SK-N-SH (cell line): Measurements from ENCODE around the gene HOXA10. TPM values are rescaled to one million over a fixed set of nuclear protein-coding genes. Genes with fewer than 3 reads are reported as not detected.

Experiments
- CTCF ChIA-PET: fragments of 300-600, 350-600 bp; formaldehyde crosslinking; extraction: SDS; loops from one replicate; lab custom pipeline; 2021; lab: Yijun Ruan, JAX
- POLR2A ChIA-PET: fragments of 350-600 bp; sonication (Branson Sonifier 250); formaldehyde crosslinking; extraction: SDS; loops from one replicate; lab custom pipeline; 2020; ENCODE audit warnings: antibody characterized with exemption, inconsistent platforms; lab: Yijun Ruan, JAX
- DNase-seq: peaks from one replicate; pipeline ENCODE4 v3.0.0; 2012
- H2AFZ ChIP-seq: fragments of 200-600 bp; sonication (generic); 2 replicates; pipeline ENCODE4 v1.8.1; 2016; ENCODE audit warnings: antibody characterized with exemption, mild to moderate bottlenecking, low read depth
- H3F3A ChIP-seq: fragments of 200-600 bp; sonication (generic); replicated peaks from 2 replicates; pipeline ENCODE3; 2016; ENCODE audit warnings: antibody characterized with exemption, mild to moderate bottlenecking; ENCODE audit not compliant: insufficient read depth
- H3K27ac ChIP-seq, 2 experiments: fragments of 200-500 bp in 1 of 2; fragments of 200-600 bp in 1 of 2; sonication (Bioruptor generic) in 1 of 2; sonication (generic), shearing (Covaris generic) in 1 of 2; 2 replicates each; pipeline versions ENCODE4 v1.5.1 to v1.6.1; 2014 to 2016; ENCODE audit warnings: low read depth in 2 of 2, inconsistent platforms in 1 of 2, low read length in 1 of 2, mild to moderate bottlenecking in 1 of 2, mixed read lengths in 1 of 2
- H3K27me3 ChIP-seq: fragments of 200-600 bp; sonication (generic), shearing (Covaris generic); 2 replicates; pipeline ENCODE4 v1.6.1; 2016; ENCODE audit warnings: mixed run types; ENCODE audit not compliant: insufficient read depth
- H3K36me3 ChIP-seq, 2 experiments: fragments of 200-500 bp in 1 of 2; fragments of 200-600 bp in 1 of 2; sonication (Bioruptor generic) in 1 of 2; sonication (generic) in 1 of 2; replicated peaks in 1 of 2; 2 replicates each; pipeline versions ENCODE3 to v1.5.1; 2014 to 2016; ENCODE audit warnings: low read length in 1 of 2, mild to moderate bottlenecking in 1 of 2; ENCODE audit not compliant: insufficient read depth in 2 of 2, control insufficient read depth in 1 of 2
- H3K4me1 ChIP-seq, 2 experiments: fragments of 200-500 bp in 1 of 2; fragments of 200-600 bp in 1 of 2; sonication (Bioruptor generic) in 1 of 2; sonication (generic), shearing (Covaris generic) in 1 of 2; 2 replicates each; pipeline versions ENCODE4 v1.5.1 to v1.6.1; 2014 to 2016; ENCODE audit warnings: low read depth in 1 of 2, low read length in 1 of 2, mixed run types in 1 of 2; ENCODE audit not compliant: insufficient read depth in 2 of 2, control insufficient read depth in 1 of 2
- H3K4me2 ChIP-seq: fragments of 200-600 bp; sonication (generic), shearing (Covaris generic); 2 replicates; pipeline ENCODE4 v1.6.1; 2017; ENCODE audit warnings: mixed run types
- H3K4me3 ChIP-seq, 2 experiments: fragments of 200-500 bp in 1 of 2; fragments of 200-600 bp in 1 of 2; sonication (Bioruptor generic) in 1 of 2; sonication (generic), shearing (Covaris generic) in 1 of 2; 2 replicates each; pipeline versions ENCODE4 v1.5.1 to v1.8.1; 2014 to 2016; ENCODE audit warnings: low read depth in 2 of 2, inconsistent platforms in 1 of 2, low read length in 1 of 2, mild to moderate bottlenecking in 1 of 2, mixed read lengths in 1 of 2, moderate library complexity in 1 of 2
- H3K79me2 ChIP-seq: fragments of 200-600 bp; sonication (generic); 2 replicates; pipeline ENCODE4 v1.8.1; 2017; ENCODE audit warnings: mild to moderate bottlenecking; ENCODE audit not compliant: insufficient read depth
- H3K9ac ChIP-seq: fragments of 200-600 bp; sonication (generic); 2 replicates; pipeline ENCODE4 v1.6.1; 2017; ENCODE audit warnings: mixed run types
- H3K9me2 ChIP-seq: fragments of 200-600 bp; sonication (generic); 2 replicates; pipeline ENCODE4 v1.6.1; 2017; ENCODE audit warnings: mixed run types
- H3K9me3 ChIP-seq: fragments of 200-600 bp; sonication (generic); 2 replicates; pipeline ENCODE4 v1.6.1; 2017; ENCODE audit warnings: mixed run types, mild to moderate bottlenecking, moderate library complexity
- H4K20me1 ChIP-seq: fragments of 200-600 bp; sonication (generic); 2 replicates; pipeline ENCODE4 v1.6.1; 2017; ENCODE audit warnings: mild to moderate bottlenecking, mixed run types; ENCODE audit not compliant: insufficient read depth
- CHD2 ChIP-seq: fragments of 150-350 bp; IDR thresholded peaks from 2 replicates; pipeline ENCODE4 v1.6.1; 2018; ENCODE audit warnings: low read length; ENCODE audit not compliant: partially characterized antibody
- ELF1 ChIP-seq: IDR thresholded peaks from 2 replicates; pipeline ENCODE4 v1.4.0; 2012
- EP300 ChIP-seq, 2 experiments: IDR thresholded peaks; 2 replicates each; pipeline versions ENCODE4 v1.4.0 to v1.6.1; 2012; ENCODE audit warnings: borderline replicate concordance in 1 of 2, low read depth in 1 of 2, low read length in 1 of 2
- FOXJ3 ChIP-seq: sonication (generic); formaldehyde crosslinking; IDR thresholded peaks from 2 replicates; pipeline ENCODE4 v1.5.1; 2020; ENCODE audit warnings: mild to moderate bottlenecking, missing genetic modification reagents
- FOXM1 ChIP-seq: IDR thresholded peaks from 2 replicates; pipeline ENCODE4 v1.4.0; 2012; ENCODE audit warnings: low read depth, mild to moderate bottlenecking
- GABPA ChIP-seq: IDR thresholded peaks from 2 replicates; pipeline ENCODE4 v1.4.0; 2012; ENCODE audit warnings: low read depth, mild to moderate bottlenecking
- JUND ChIP-seq: IDR thresholded peaks from 2 replicates; pipeline ENCODE4 v1.4.0; 2012
- MEF2A ChIP-seq: IDR thresholded peaks from 2 replicates; pipeline ENCODE4 v1.4.0; 2012; ENCODE audit warnings: low read depth, borderline replicate concordance
- NFIC ChIP-seq: IDR thresholded peaks from 2 replicates; pipeline ENCODE4 v1.4.0; 2012; ENCODE audit warnings: borderline replicate concordance
- RFX5 ChIP-seq: IDR thresholded peaks from 2 replicates; pipeline ENCODE4 v1.6.1; 2012; ENCODE audit warnings: mild to moderate bottlenecking, improper control_type of control experiment, low read length
- RXRA ChIP-seq: IDR thresholded peaks from 2 replicates; pipeline ENCODE4 v1.4.0; 2012; ENCODE audit warnings: low read depth, mild to moderate bottlenecking, borderline replicate concordance
- SMC3 ChIP-seq: IDR thresholded peaks from 2 replicates; pipeline ENCODE4 v1.6.1; 2012; ENCODE audit warnings: low read depth, low read length, improper control_type of control experiment
- TAF1 ChIP-seq: IDR thresholded peaks from 2 replicates; pipeline ENCODE4 v1.6.1; 2012; ENCODE audit warnings: low read depth, mild to moderate bottlenecking, low read length, moderate library complexity, borderline replicate concordance
- TEAD4 ChIP-seq: IDR thresholded peaks from 2 replicates; pipeline ENCODE4 v1.4.0; 2012; ENCODE audit warnings: mild to moderate bottlenecking, borderline replicate concordance; ENCODE audit not compliant: insufficient read depth
- YY1 ChIP-seq: IDR thresholded peaks from 2 replicates; pipeline ENCODE4 v1.4.0; 2012; ENCODE audit warnings: low read depth, mild to moderate bottlenecking
- WGBS: methylation state at CpG from one replicate; pipeline ENCODE4 v1.1.6; 2017; ENCODE audit warnings: low lambda C conversion rate; 5-methylcytosine and 5-hydroxymethylcytosine counted together
- polyA plus RNA-seq, 3 experiments: library from polyadenylated mRNA; depleted of rRNA; stranded (reverse); fragments of >200 nt; gene quantifications; 2 replicates each; pipeline ENCODE4 v1.2.3, GENCODE V29; 2012
- TF ChIP-seq, protein P1 (sequence below): IDR thresholded peaks from 2 replicates; pipeline ENCODE4 v1.6.1; 2012; ENCODE audit warnings: mild to moderate bottlenecking, low read depth, low read length, moderate library complexity
- TF ChIP-seq, protein P2 (sequence below): fragments of 150-350 bp; IDR thresholded peaks from 2 replicates; pipeline ENCODE4 v1.6.1; 2017; ENCODE audit warnings: antibody characterized with exemption, low read length, low read depth, borderline replicate concordance
- TF ChIP-seq, protein P3 (sequence below): IDR thresholded peaks from 2 replicates; pipeline ENCODE4 v1.4.0; 2012; ENCODE audit warnings: low read depth, borderline replicate concordance
- TF ChIP-seq, protein P4 (sequence below): IDR thresholded peaks from 2 replicates; pipeline ENCODE4 v1.4.0; 2012; ENCODE audit warnings: low read depth

HOXA10 gene
- polyA plus RNA-seq, 1 of the 3 experiments (the other 2 are of a cell fraction) = not detected

DNA sequence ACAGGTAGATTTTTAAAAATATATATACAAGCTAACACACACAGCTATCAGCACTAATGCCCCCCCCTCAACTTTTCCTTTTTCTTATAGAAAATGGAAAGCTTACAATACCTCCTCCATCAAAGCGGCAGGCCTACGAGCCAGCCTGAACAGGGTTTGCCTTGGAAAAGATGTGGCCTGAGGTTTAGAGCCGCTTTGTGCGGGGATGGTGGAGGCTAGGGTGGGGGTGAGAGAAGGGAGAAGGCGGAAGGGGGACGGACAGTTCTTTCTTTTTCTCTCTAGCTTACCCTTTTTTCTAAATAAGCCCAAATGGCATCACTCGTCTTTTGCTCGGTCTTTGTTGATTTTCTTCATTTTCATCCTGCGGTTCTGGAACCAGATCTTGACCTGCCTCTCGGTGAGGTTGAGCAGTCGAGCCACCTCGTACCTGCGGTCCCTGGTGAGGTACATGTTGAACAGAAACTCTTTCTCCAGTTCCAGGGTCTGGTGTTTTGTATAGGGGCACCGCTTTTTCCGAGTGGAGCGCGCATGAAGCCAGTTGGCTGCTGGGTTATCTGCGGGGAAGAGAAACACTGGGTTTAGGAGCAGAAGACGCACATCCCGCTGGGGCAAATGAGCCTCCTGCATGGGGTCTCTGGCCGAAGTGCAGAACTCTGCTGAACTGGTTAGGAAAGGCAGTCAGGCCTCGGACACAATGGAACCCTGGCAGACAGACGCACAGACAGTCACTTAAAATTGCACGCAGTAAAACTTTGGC lies 10.7 kb downstream of the HOXA10 start (continued):
- TF ChIP-seq, protein P1, sequence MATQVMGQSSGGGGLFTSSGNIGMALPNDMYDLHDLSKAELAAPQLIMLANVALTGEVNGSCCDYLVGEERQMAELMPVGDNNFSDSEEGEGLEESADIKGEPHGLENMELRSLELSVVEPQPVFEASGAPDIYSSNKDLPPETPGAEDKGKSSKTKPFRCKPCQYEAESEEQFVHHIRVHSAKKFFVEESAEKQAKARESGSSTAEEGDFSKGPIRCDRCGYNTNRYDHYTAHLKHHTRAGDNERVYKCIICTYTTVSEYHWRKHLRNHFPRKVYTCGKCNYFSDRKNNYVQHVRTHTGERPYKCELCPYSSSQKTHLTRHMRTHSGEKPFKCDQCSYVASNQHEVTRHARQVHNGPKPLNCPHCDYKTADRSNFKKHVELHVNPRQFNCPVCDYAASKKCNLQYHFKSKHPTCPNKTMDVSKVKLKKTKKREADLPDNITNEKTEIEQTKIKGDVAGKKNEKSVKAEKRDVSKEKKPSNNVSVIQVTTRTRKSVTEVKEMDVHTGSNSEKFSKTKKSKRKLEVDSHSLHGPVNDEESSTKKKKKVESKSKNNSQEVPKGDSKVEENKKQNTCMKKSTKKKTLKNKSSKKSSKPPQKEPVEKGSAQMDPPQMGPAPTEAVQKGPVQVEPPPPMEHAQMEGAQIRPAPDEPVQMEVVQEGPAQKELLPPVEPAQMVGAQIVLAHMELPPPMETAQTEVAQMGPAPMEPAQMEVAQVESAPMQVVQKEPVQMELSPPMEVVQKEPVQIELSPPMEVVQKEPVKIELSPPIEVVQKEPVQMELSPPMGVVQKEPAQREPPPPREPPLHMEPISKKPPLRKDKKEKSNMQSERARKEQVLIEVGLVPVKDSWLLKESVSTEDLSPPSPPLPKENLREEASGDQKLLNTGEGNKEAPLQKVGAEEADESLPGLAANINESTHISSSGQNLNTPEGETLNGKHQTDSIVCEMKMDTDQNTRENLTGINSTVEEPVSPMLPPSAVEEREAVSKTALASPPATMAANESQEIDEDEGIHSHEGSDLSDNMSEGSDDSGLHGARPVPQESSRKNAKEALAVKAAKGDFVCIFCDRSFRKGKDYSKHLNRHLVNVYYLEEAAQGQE = no peak

DNA sequence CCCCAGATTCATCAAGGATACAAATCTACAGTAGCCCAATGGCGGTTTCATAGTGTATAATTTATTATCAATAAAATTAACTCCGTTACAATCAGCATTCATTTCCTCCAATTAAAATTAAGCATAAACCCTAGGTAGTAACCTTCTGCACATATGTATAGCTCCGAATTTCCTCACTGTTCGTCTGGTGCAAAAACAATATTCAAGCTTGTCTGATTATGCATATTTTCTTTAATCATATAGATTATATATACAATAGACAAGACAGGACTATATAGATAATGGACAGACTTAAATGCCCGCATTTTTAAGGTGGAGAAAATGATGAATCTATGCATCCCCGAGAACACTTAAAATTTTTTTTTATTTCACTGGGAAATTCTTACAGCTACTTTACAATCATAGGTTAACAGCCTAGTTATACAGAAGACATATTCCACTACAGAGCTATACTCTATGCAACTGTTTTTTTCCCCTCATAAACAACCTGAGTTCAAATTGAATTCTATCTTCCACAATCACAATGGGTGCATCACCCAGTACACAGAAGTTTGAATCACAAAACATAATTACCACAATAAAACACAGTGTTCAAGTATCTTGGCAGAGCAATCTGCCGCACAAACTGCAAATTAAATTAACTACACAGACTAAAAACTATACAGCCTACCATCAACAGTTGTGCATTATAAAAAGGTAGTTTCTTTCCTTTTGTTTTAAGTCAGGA lies 11.4 kb downstream of the HOXA10 start:
- ChIA-PET POLR2A (no interaction called here), CTCF (interaction anchor here (0.6 to 12.1 kb wide), 18 partner anchors 12 to 1270 kb away, joined by 3 to 270 read pairs (median 6); partner anchors contain the start of genes HOXA10, HOXA3, HOXA5 and HOXA6)
- 32% methylated on average over 7 of the region's 7 CpGs for WGBS
- Histone ChIP-seq H3K79me2 (no peaks in the 10 kb centered on the region), H3K4me2 (no peak overlapping the region), H3K9ac (no peak overlapping the region), H3K27ac (no peak overlapping the region), H3F3A (peaks cover 11% of the 10 kb centered on the region), H3K4me1 (peaks cover 0 to 8% of the 10 kb centered on the region in 2 experiments; a peak in 1 of 4 replicates), H4K20me1 (no peaks in the 10 kb centered on the region), H3K36me3 (no peaks in the 10 kb centered on the region), H3K9me2 (no peaks in the 10 kb centered on the region), H3K4me3 (no peak overlapping the region), H3K9me3 (no peaks in the 10 kb centered on the region), H3K27me3 (peaks cover 91% of the 10 kb centered on the region), H2AFZ (no peak overlapping the region)
- DNase-seq = no peak
- TF ChIP-seq, protein P2, sequence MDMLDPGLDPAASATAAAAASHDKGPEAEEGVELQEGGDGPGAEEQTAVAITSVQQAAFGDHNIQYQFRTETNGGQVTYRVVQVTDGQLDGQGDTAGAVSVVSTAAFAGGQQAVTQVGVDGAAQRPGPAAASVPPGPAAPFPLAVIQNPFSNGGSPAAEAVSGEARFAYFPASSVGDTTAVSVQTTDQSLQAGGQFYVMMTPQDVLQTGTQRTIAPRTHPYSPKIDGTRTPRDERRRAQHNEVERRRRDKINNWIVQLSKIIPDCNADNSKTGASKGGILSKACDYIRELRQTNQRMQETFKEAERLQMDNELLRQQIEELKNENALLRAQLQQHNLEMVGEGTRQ = no peak
- TF ChIP-seq NFIC = no peak
- TF ChIP-seq RXRA = no peak
- TF ChIP-seq, protein P3, sequence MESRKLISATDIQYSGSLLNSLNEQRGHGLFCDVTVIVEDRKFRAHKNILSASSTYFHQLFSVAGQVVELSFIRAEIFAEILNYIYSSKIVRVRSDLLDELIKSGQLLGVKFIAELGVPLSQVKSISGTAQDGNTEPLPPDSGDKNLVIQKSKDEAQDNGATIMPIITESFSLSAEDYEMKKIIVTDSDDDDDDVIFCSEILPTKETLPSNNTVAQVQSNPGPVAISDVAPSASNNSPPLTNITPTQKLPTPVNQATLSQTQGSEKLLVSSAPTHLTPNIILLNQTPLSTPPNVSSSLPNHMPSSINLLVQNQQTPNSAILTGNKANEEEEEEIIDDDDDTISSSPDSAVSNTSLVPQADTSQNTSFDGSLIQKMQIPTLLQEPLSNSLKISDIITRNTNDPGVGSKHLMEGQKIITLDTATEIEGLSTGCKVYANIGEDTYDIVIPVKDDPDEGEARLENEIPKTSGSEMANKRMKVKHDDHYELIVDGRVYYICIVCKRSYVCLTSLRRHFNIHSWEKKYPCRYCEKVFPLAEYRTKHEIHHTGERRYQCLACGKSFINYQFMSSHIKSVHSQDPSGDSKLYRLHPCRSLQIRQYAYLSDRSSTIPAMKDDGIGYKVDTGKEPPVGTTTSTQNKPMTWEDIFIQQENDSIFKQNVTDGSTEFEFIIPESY = no peak
- TF ChIP-seq TAF1 = no peak
- no peak for TF ChIP-seq SMC3
- TF ChIP-seq FOXM1 = no peak
- TF ChIP-seq EP300 (IDR thresholded peaks at IDR 0.05; ENCODE audit: borderline replicate concordance in 1 of 2, low read depth in 1 of 2, low read length in 1 of 2) = no peak
- TF ChIP-seq RFX5 = no peak
- no peak for TF ChIP-seq GABPA
- TF ChIP-seq TEAD4 = no peak
- no peak for TF ChIP-seq MEF2A
- TF ChIP-seq YY1 = no peak
- TF ChIP-seq ELF1 = no peak
- TF ChIP-seq, protein P1 = no peak
- TF ChIP-seq, protein P4, sequence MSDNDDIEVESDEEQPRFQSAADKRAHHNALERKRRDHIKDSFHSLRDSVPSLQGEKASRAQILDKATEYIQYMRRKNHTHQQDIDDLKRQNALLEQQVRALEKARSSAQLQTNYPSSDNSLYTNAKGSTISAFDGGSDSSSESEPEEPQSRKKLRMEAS = no peak
- TF ChIP-seq CHD2 = no peak
- no peak for TF ChIP-seq FOXJ3 (CRISPR knock-in tag)
- TF ChIP-seq JUND = no peak
